OCI-LY7 (cell line): Measurements from ENCODE around the gene STK31.

Experiments
- CTCF ChIP-seq: fragments of 200-600 bp; sonication (generic); conservative IDR thresholded peaks from 2 replicates; pipeline ENCODE4 v1.5.1; 2014; ENCODE audit warnings: mild to moderate bottlenecking, antibody characterized with exemption, low read length, moderate library complexity, mixed read lengths
- EZH2phosphoT487 ChIP-seq: fragments of 200-600 bp; sonication (generic); IDR thresholded peaks from 2 replicates; pipeline ENCODE4 v1.6.1; 2018; ENCODE audit warnings: low read depth, borderline replicate concordance, mild to moderate bottlenecking, mixed run types, antibody characterized with exemption, low read length, moderate library complexity, mixed read lengths

GRCh38 chr7:23687011-23687410, 23.0 kb upstream of the STK31 start:
- TF ChIP-seq EZH2phosphoT487 = no peak
- no peak for TF ChIP-seq CTCF
